Measurements from ENCODE around the gene SCYL1.

- TF ChIP-seq EP300 (IDR thresholded peaks at IDR 0.05) (no peak), CTCF (IDR thresholded peaks at IDR 0.05) (no peak), POLR2AphosphoS5 (IDR thresholded peaks at IDR 0.05) (no peak), POLR2A (IDR thresholded peaks at IDR 0.05) (no peak)
Measured at GRCh38 chr11:65498042-65498726, 26.7 kb upstream of the SCYL1 start.
